Fibroblast of lung (primary cell): ENCODE results near the gene SYT17.

Experiments used
- CTCF ChIP-seq, 2 donors: IDR thresholded peaks in 1 of 2; conservative IDR thresholded peaks in 1 of 2; 1 replicate in 1 of 2; 2 replicates in 1 of 2; pipeline ENCODE4 v1.5.1; 2011 to 2012; ENCODE audit warnings: low read length in 2 of 2, control low read depth in 1 of 2, inconsistent platforms in 1 of 2, low read depth in 1 of 2, mild to moderate bottlenecking in 1 of 2
- EZH2 ChIP-seq: IDR thresholded peaks from 2 replicates; pipeline ENCODE4 v1.5.1; 2012; ENCODE audit warnings: low read length, control low read depth, mild to moderate bottlenecking; ENCODE audit errors: missing control alignments

GRCh38 chr16:19285431-19285830, 117.4 kb downstream of the SYT17 start, which contains the start of gene CLEC19A:
- TF ChIP-seq CTCF (conservative IDR thresholded peaks at IDR 0.05 in 1 of 2, IDR thresholded peaks at IDR 0.05 in 1 of 2; ENCODE audit: low read depth in 1 of 2, low read length in 2 of 2), result no peak
- TF ChIP-seq EZH2, result no peak
